GM12891 (cell line): ENCODE results near the gene NECTIN4.

ENCODE experiments used
- PAX5 ChIP-seq: IDR thresholded peaks from 2 replicates; pipeline ENCODE4 v1.6.1; 2011; ENCODE audit warnings: low read length, moderate library complexity, mild to moderate bottlenecking; ENCODE audit not compliant: insufficient read depth, severe bottlenecking
- POLR2A ChIP-seq: IDR thresholded peaks from 2 replicates; pipeline ENCODE4 v1.6.1; 2011; ENCODE audit warnings: low read depth, low read length, control low read depth
- POLR2AphosphoS5 ChIP-seq: IDR thresholded peaks from 2 replicates; pipeline ENCODE4 v1.6.1; 2011; ENCODE audit warnings: low read depth, low read length, control low read depth
- POU2F2 ChIP-seq: IDR thresholded peaks from 2 replicates; pipeline ENCODE4 v1.6.1; 2011; ENCODE audit warnings: low read depth, mild to moderate bottlenecking, control low read depth, low read length, moderate library complexity

GRCh38 chr1:161032409-161032808 lies 56.9 kb downstream of the NECTIN4 start:
- TF ChIP-seq POLR2A = no peak
- no peak for TF ChIP-seq POLR2AphosphoS5
- TF ChIP-seq POU2F2 = no peak
- no peak for TF ChIP-seq PAX5
